ENCODE data around the gene PEDS1. TPM values are rescaled to one million over a fixed set of nuclear protein-coding genes. Genes with fewer than 3 reads are reported as not detected.

Gene PEDS1
- total RNA-seq, 1 donor from 2014 or later = 9.5 TPM

DNA sequence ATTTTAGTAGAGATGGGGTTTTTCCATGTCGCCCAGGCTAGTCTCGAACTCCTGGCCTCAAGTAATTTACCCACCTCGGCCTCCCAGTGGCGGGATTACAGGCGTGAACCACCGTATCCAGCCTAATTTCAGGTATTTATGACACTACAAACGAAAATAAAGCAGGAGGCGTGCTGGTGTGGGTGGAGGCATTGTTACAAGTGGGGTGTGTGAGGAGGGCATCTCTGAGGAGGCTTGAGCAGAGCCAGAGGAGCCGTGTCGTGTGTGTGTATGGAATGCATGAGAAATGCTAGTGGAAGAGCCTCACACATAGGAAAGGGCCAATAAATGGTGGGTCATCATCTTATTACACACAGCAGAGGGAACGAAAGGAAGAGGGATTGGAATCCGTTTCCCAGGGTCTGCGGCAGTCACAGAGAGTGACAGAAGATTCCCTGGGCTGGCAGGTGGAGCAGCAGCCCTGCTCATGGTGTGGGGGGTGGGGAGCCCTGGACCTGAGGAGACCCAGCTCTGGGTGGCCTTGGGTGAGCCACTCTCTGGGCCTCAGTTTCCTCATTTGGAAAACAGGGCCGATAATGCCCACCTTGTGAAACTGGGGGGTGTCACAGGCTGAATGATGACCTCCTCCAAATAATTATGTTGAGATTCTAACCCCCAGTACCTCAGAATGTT, 17.2 kb upstream of the PEDS1 start:
- no peak for DNase-seq (ENCODE audit: low spot score)
- H3K27me3 ChIP-seq = no peaks in the 10 kb centered on the region
- H3K27ac ChIP-seq = no peak overlapping the region
- H3K9ac ChIP-seq = no peak overlapping the region
- H2AFZ ChIP-seq (replicated peaks) = no peak overlapping the region
- Mint-ChIP-seq H3K4me1 (peaks cover 28% of the 10 kb centered on the region), H3K27ac (peak overlapping the region; percentile 44), H3K9me3 (peaks cover 3% of the 10 kb centered on the region), H3K36me3 (no peaks in the 10 kb centered on the region), H3K4me3 (no peak overlapping the region), H3K27me3 (ENCODE audit: insufficient read depth, low read depth) (peaks cover 7% of the 10 kb centered on the region)
- no peaks in the 10 kb centered on the region for H4K20me1 ChIP-seq (ENCODE audit: low read depth)
- H3K79me2 ChIP-seq (ENCODE audit: low read depth) = no peaks in the 10 kb centered on the region
- TF ChIP-seq EZH2phosphoT487 (IDR thresholded peaks at IDR 0.05) (no peak), EZH2 (IDR thresholded peaks at IDR 0.05) (no peak)
- TF ChIP-seq, protein P1, sequence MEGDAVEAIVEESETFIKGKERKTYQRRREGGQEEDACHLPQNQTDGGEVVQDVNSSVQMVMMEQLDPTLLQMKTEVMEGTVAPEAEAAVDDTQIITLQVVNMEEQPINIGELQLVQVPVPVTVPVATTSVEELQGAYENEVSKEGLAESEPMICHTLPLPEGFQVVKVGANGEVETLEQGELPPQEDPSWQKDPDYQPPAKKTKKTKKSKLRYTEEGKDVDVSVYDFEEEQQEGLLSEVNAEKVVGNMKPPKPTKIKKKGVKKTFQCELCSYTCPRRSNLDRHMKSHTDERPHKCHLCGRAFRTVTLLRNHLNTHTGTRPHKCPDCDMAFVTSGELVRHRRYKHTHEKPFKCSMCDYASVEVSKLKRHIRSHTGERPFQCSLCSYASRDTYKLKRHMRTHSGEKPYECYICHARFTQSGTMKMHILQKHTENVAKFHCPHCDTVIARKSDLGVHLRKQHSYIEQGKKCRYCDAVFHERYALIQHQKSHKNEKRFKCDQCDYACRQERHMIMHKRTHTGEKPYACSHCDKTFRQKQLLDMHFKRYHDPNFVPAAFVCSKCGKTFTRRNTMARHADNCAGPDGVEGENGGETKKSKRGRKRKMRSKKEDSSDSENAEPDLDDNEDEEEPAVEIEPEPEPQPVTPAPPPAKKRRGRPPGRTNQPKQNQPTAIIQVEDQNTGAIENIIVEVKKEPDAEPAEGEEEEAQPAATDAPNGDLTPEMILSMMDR (IDR thresholded peaks at IDR 0.05) = no peak
- peaks cover 38% of the 10 kb centered on the region for H3F3A ChIP-seq (ENCODE audit: low read depth)
- no peaks in the 10 kb centered on the region for H3K36me3 ChIP-seq
- H3K4me2 ChIP-seq = no peak overlapping the region
- H3K9me3 ChIP-seq (ENCODE audit: low read depth) = no peaks in the 10 kb centered on the region
- no peak overlapping the region for H3K4me3 ChIP-seq
- H3K4me1 ChIP-seq = peaks cover 11% of the 10 kb centered on the region

DNA sequence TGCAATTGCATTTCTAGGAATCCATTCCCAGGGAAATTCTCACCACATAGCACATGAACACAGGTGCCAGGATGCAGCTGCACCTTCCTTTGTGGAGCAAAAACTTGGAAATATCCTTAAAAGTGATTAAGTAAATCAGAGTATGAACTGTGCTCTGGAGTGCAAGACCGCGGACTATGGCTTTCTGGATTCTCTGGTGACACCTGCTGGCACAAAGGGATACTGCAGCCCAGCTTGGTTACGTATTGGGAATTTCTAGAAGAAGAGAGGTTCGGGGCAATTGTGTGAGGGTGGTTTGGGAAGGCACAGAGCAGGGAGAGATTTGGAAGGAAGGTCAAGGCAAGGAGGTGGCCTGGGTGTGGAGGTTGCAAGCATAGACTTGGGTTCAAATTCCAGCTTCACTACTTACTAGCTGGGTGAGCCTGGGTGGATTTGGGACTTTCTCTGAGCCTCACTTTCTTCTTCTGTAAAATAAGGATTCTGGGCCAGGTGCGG, 15.9 kb upstream of the PEDS1 start:
- Histone ChIP-seq H3K4me1 (peaks cover 14% of the 10 kb centered on the region), H3K79me2 (ENCODE audit: low read depth) (no peaks in the 10 kb centered on the region), H3K27ac (no peak overlapping the region), H3K9me3 (ENCODE audit: low read depth) (no peaks in the 10 kb centered on the region), H3K36me3 (no peaks in the 10 kb centered on the region), H3F3A (ENCODE audit: low read depth) (peaks cover 47% of the 10 kb centered on the region), H3K27me3 (no peaks in the 10 kb centered on the region), H4K20me1 (ENCODE audit: low read depth) (no peaks in the 10 kb centered on the region), H3K4me2 (no peak overlapping the region), H3K9ac (no peak overlapping the region), H3K4me3 (no peak overlapping the region), H2AFZ (replicated peaks) (no peak overlapping the region)
- H3K27me3 Mint-ChIP-seq (ENCODE audit: insufficient read depth, low read depth) = peaks cover 5% of the 10 kb centered on the region
- peak overlapping the region; percentile 4 for H3K27ac Mint-ChIP-seq
- H3K4me1 Mint-ChIP-seq = peaks cover 37% of the 10 kb centered on the region
- DNase-seq (ENCODE audit: low spot score) = peak; percentile 71
- H3K9me3 Mint-ChIP-seq = peaks cover 3% of the 10 kb centered on the region
- TF ChIP-seq EZH2phosphoT487 (IDR thresholded peaks at IDR 0.05) (no peak), EZH2 (IDR thresholded peaks at IDR 0.05) (no peak)
- TF ChIP-seq, protein P1 (IDR thresholded peaks at IDR 0.05) = peak; percentile 92
- no peaks in the 10 kb centered on the region for H3K36me3 Mint-ChIP-seq
- H3K4me3 Mint-ChIP-seq = no peak overlapping the region

DNA sequence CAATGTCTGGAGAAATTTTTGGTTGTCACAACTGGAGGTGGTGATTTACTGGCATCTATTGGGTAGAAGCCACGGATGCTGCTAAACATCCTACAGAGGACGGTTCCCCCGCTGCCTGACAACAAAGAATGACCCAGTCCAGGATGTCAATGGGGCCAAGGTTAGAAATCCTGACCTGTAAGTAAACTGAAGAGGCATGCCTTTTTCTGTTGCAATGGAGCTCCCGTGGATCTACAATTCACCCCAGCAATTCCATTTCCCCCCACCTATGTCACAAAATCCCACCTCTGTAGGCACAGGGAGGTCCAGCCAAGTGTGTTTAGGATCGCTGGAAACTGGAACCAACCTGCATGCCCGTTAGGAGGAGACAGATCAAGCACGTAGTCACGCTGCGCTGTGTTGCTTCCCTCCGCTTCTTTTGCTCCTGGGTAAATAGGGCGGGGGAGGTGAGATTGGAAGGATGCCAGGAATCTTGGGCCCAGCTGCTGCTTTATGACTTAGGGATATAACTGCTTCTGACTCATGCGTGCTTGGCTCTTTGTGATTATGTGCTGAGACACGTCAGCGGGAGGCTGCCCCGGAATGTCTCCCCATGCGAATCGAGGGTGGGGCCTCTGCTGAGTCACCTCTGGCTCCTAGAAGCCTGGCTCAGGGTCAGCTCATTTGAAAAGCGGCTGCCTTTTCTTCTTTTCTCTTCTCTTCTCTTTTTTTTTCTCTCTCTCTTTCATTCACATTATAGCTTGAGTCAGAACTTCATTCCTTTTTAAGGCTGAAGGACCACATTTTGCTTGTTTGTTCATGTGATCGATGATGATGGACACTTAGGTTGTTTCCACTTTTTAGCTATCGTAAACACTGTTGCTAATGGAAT, 12.4 kb upstream of the PEDS1 start:
- H3K4me1 Mint-ChIP-seq = peaks cover 41% of the 10 kb centered on the region
- H3K27ac Mint-ChIP-seq = peak overlapping the region; percentile 20

More for the DNA sequence above, 12.4 kb upstream of the PEDS1 start:
- H3K36me3 Mint-ChIP-seq = no peaks in the 10 kb centered on the region
- peaks cover 10% of the 10 kb centered on the region for H3K27me3 Mint-ChIP-seq (ENCODE audit: insufficient read depth, low read depth)
- Histone ChIP-seq H3K36me3 (no peaks in the 10 kb centered on the region), H3K27ac (no peak overlapping the region), H2AFZ (replicated peaks) (peak overlapping the region; percentile 84), H3K9me3 (ENCODE audit: low read depth) (no peaks in the 10 kb centered on the region), H3K4me1 (peaks cover 9% of the 10 kb centered on the region), H3K4me2 (peak overlapping the region; percentile 78), H3K9ac (no peak overlapping the region), H3F3A (ENCODE audit: low read depth) (peaks cover 22% of the 10 kb centered on the region), H3K4me3 (peak overlapping the region; percentile 42), H3K79me2 (ENCODE audit: low read depth) (no peaks in the 10 kb centered on the region), H3K27me3 (no peaks in the 10 kb centered on the region), H4K20me1 (ENCODE audit: low read depth) (no peaks in the 10 kb centered on the region)
- peaks cover 5% of the 10 kb centered on the region for H3K9me3 Mint-ChIP-seq
- peak; percentile 87 for DNase-seq (ENCODE audit: low spot score)
- peak overlapping the region; percentile 59 for H3K4me3 Mint-ChIP-seq
- TF ChIP-seq, protein P1 (IDR thresholded peaks at IDR 0.05) = no peak
- no peak for TF ChIP-seq EZH2 (IDR thresholded peaks at IDR 0.05)
- no peak for TF ChIP-seq EZH2phosphoT487 (IDR thresholded peaks at IDR 0.05)
